GM21786 (cell line): Measurements from ENCODE around the gene HMOX1.

Experiments used
- ATAC-seq: cut with Tn5 transposase; IDR thresholded peaks from one replicate; pipeline ENCODE4 v1.9.1; 2021; ENCODE audit not compliant: unreplicated experiment

Gene HMOX1

DNA sequence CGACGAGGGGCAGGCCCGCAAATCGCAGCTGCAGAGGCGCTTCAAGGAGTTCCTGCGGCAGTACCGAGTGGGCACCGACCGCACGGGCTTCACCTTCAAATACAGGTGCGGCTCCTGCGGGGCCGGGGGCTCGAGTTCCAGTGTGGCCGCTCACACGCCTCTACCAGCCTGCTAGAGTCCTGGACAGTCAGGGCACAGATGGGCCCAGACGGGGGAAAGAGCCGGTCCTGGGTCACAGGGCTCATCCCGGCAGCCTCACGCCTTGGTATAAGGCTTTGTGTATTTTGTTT, 19.6 kb downstream of the HMOX1 start:
- peak; percentile 5 for ATAC-seq

DNA sequence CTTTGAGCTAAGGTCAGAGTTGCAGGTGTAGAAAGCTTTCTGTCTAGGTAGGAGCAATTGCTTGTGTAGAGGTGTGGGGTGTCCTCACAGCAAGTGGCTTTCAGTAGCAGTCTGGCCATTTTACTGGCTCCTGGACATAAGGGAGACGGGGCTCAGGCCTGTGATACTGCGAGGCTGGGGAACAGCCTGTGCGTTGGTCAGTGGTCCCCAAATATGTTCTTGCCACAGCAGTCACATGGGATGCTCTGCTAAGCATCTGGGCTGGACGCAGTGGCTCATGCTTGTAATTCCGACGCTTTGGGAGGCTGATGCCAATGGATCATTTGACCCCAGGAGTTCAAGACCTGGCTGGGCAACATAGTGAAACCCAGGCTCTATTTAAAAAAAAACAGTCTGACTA, 21.0 kb downstream of the HMOX1 start:
- no peak for ATAC-seq

DNA sequence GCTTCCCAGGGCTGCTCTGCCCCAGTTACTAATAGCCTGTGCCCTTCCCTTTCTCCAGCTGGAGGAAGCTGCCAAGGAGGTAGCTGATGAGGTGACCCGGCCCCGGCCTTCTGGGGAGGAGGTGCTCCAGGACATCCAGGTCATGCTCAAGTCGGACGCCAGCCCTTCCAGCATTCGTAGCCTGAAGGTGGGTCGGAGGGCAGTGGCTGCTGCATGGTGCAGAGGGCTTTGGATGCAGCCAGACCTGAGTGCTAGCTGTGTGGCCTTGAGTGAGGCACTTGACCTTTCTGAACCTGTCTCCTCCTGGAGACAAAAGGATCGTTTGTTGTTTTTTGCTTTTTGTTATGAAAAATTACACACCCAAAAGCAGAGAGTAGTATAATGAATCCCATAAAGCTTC, 22.5 kb downstream of the HMOX1 start:
- no peak for ATAC-seq

DNA sequence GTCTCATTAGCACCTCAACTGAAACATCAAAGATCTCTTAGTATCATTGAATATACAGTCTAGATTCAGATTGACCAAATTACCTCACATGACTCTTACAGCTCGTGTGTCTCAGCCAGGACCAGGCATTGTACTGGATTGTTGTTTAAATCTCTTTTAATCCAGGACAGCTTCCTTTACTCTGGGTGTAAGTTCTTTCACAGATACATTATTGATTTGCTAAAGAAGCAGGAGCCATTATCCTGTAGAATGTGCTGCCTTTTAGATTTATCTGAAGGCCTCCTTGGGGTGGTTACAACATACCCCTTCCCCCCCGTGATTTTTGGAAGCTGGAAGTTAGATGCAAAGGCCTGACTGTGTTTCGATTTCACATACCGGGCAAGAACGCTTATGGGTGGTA, 23.3 kb downstream of the HMOX1 start:
- ATAC-seq = no peak

DNA sequence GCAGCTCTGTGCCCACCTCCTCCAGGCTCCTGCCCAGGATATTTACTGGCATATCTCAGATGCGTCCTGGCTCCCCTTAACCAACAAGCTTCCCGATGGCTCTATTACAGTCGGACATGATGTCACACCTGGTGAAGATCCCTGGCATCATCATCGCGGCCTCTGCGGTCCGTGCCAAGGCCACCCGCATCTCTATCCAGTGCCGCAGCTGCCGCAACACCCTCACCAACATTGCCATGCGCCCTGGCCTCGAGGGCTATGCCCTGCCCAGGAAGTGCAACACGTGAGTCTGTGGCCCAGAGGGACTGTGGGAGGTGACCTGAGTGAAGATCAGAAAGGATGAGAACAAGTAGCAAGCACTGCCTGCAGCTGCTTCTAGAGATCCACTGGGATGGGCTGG, 25.5 kb downstream of the HMOX1 start:
- ATAC-seq = no peak

DNA sequence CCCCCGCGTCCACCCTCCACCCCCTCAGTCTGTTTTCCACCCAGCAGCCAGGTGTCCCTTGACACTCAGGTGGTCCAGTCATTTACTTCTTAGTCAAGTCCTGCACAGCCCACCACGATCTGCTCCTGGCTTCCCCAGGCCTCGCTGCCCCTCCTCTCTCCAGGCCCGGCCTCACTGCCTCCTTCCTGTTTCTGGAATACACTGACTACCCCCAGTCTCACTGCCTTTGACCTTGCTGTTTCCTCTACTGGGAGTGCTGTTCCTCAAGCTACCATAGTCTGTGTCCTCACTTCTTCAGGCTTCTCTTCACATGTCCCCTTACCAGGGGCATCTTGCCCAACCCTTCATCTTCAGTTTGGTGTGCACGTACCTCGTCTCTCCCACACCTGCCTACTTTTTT, 26.5 kb downstream of the HMOX1 start:
- ATAC-seq = no peak

DNA sequence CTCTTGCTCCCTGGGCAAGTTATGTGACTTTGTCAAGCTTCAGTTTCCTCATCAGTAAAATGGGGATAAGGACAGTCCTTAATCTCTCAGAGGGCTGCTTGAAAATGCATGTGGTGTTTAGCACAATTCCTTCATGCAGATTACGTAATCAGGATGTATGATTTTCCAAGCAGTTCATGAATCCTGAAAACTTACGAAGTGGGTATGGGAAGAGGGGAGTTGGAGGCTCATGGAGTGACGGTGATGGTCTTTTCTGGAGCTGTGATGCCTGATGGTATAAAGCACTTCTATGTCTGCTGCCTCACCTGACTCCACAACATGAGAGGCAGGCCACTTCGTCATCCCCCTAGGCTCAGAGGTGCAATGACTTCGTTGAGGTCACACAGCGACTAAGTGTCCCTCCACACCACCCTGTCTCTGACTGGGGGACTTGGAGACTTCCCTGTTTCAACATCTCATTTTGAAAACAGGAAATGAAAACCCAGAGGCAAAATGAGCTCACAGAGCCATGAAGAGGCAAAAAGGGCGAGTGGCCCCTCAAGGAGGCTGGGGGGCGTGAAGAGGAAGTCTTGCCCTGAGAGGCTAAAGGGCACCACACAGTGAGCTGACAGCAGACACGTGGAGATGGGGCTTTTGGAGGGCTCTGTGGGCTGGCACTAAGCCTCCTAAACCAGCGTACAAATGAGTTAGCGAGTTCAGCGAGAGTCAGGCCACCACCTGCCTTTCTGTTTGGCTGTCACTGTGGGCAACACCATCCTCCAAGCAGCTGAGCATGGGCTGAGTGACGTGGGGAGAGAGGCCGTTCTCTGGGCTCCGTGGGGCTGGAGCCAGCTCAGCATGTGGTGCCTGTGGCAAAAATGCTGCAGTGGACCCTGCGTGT, 29.1 kb downstream of the HMOX1 start:
- ATAC-seq = peak; percentile 74

DNA sequence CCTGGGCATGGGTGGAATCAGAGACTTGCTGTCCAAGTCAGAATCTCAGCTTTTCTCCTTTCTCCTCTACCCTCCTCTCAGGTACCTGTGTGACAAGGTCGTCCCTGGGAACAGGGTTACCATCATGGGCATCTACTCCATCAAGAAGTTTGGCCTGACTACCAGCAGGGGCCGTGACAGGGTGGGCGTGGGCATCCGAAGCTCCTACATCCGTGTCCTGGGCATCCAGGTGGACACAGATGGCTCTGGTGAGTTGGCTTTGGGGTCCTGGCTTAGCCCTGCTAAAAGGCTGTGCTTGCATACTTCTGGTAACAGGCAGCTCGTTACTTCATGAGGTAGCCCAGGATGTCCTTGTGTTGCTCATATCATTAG, 29.8 kb downstream of the HMOX1 start:
- no peak for ATAC-seq

DNA sequence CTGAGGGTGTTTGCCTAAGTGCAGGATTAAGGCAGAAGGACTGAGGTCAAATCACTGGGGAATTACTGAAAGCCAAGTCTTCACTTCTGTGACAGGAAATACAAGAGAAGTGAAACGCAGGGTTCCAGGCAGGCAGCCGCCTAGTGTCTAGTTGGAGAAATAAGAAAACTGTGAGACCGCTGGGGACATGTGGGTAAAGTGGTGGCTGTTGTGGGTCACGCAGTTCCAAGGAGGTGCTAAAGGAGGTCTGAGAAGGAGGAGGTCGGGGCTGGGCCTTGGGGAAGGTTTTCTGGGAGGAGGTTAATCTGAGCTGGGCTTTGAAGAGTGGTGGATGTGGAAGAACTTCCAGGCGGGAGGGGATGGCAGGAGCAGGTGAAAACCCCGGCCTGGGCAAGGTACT, 30.2 kb downstream of the HMOX1 start:
- no peak for ATAC-seq

DNA sequence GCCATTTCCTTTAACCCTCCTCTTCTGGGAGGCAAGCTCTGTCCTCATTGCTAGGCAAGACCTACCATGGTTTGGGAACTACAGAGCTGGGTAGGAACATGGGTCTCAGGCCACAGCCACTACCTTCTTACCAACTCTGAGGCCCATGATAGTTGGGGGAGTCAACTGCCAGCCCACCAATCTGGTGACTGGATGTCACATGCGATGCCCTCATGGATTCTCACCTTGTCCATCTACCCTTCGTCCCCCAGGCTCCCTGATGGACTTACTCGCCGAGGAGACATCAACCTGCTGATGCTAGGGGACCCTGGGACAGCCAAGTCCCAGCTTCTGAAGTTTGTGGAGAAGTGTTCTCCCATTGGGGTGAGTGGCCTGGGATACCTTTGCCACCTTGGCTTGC, 32.7 kb downstream of the HMOX1 start:
- ATAC-seq = no peak

DNA sequence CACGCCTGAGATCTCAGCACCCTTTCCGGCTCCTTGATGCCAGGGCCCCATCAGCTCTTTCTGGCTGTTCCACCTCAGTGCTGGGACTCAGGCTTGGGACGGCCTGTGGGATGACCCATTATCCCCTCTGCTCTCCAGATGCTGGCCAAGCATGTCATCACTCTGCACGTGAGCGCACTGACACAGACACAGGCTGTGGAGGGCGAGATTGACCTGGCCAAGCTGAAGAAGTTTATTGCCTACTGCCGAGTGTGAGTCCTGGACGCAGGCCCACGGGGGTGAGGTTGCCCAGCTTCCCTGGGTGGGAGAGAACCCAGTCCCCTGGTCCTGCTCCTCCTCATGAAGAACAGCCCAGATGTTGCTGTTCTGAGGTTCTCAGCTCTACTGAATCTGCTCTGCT, 36.7 kb downstream of the HMOX1 start:
- ATAC-seq = no peak

DNA sequence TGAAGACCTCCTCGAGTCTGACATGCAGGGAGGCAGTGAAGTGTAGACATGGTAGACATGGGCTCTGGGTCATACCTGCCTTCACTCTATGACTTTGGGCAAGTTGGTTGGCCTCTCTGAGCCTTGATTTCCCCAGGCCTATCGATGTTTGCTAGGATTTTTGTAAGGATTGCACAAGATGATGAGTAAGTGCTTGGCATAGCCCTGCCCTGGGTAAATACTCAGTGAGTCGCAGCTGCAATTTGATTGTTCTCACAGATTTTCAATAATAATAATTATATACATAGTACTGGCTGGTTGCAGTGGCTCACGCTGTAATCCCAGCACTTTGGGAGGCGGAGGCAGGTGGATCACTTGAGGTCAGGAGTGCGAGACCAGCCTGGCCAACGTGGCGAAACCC, 37.2 kb downstream of the HMOX1 start:
- no peak for ATAC-seq

DNA sequence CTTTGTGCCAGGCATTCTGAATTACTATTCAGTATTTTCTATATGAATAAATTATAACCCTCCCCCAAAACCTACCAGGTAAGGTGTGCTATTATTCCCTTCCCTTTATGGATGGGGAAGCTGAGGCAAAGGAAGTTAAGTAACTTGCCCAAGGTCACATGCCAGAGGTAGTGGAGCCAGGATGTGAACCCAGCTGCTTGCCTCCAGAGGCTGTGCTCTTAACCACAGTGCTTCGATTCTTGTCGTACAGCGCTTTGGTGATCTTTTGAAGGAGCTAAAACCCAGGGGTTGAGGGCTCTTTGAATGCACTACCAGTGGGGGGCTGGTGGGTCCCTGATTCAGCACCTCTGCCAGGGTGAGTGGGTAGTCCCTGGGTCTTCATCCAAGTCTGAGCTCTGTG, 37.8 kb downstream of the HMOX1 start:
- ATAC-seq = no peak

DNA sequence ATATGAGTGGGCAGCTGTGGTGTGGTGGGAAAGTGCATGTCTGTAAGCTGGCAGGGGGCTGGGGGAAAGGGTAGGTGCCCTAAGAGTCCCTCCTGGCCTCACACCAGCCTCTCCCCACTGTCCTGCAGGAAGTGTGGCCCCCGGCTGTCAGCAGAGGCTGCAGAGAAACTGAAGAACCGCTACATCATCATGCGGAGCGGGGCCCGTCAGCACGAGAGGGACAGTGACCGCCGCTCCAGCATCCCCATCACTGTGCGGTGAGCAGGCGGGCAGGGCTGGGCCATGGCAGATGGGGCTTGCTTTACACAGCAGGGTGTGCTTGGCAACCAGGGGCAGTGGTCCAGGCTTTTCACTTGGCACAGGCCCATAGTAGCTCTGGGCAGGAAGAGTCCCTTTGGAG, 38.9 kb downstream of the HMOX1 start:
- no peak for ATAC-seq

DNA sequence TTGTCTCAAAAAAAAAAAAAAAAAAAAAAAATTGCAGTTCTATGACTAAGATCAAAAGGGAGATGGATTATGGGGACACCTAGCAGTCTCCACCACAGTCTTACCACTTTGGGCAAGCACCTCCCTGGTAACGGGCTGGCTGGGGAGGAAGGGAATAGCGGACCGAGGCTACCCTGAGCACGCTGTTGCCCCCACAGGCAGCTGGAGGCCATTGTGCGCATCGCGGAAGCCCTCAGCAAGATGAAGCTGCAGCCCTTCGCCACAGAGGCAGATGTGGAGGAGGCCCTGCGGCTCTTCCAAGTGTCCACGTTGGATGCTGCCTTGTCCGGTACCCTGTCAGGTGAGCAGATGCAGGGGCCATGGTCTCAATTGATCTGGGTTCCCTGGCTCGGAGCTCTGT, 40.2 kb downstream of the HMOX1 start:
- ATAC-seq = no peak

DNA sequence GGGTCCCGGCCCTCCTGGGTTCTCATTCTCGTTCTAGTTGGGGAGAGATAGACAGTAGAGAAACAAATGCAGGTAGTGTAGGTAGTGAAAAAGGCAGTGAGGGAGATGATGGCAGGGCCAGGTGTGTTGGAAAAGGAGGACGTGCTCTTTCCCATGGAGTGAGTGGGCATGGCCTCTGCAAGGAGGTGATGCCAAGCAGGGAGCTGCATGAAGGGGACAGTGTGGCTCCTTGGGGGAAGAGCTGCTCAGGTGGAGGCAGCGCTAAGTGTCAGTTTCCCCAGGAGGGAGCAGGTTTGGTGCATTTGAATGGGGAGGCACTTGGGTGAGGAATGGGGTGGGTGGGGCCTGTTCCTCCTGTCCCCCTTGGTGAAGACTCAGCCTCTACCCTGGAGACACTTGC, 41.2 kb downstream of the HMOX1 start:
- ATAC-seq = no peak

DNA sequence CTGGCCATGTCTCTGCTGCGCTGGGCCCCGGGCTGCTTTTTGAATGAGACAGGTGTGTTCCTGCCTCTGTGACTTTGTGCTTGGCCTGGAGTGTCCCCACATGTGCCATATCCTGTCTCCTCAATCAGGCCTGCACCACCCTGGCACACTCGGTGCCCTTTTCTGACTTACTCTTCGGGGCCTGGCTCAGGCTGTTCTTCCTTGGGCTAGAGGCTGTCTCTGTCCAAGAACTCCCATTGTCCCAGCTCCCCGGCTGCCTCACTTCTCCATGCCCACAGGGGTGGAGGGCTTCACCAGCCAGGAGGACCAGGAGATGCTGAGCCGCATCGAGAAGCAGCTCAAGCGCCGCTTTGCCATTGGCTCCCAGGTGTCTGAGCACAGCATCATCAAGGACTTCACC, 42.0 kb downstream of the HMOX1 start:
- no peak for ATAC-seq

DNA sequence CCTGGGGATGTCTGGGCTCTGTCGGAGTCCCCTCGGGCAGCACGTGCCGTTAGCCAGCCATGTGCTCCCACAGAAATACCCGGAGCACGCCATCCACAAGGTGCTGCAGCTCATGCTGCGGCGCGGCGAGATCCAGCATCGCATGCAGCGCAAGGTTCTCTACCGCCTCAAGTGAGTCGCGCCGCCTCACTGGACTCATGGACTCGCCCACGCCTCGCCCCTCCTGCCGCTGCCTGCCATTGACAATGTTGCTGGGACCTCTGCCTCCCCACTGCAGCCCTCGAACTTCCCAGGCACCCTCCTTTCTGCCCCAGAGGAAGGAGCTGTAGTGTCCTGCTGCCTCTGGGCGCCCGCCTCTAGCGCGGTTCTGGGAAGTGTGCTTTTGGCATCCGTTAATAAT, 43.2 kb downstream of the HMOX1 start:
- ATAC-seq = no peak

DNA sequence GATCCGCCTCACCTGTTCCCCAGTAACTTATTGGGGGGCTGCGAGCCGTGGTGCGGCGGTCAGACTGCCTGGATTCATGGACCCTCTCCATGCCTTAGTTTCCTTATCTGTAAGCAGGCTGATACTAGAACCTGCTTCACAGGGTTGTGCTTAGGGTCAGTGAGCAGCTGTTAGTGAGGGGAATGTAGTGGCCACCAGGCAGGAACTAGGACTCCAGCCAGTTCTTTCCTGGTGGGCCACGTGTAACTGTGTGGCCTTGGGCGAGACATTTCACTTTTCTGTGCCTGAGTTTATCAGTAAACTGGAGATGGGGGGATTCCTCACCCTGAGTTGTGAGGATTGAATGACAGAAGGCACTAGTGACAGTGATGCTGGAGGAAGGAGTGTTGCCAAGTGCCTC, 43.9 kb downstream of the HMOX1 start:
- ATAC-seq = no peak

DNA sequence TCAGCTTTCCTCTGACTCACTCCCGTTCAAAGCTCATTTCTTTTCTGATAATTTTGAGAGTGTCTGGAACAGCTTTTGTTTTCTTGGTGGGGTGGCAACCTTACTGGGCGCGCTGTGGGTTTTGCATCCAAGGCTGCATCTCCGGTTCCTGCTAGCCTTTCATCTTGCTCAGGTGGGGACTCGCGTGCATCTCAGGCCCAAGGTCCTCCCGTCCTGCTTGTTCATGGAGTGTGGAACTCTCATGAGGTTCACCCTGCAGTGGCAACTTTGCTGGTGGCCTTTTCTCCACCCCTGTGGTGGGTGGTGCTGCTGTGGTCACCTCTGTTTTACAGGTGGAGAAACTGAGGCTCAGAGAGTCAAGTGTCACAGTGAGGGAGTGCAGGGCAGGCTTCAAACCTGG, 44.6 kb downstream of the HMOX1 start:
- ATAC-seq = no peak

DNA sequence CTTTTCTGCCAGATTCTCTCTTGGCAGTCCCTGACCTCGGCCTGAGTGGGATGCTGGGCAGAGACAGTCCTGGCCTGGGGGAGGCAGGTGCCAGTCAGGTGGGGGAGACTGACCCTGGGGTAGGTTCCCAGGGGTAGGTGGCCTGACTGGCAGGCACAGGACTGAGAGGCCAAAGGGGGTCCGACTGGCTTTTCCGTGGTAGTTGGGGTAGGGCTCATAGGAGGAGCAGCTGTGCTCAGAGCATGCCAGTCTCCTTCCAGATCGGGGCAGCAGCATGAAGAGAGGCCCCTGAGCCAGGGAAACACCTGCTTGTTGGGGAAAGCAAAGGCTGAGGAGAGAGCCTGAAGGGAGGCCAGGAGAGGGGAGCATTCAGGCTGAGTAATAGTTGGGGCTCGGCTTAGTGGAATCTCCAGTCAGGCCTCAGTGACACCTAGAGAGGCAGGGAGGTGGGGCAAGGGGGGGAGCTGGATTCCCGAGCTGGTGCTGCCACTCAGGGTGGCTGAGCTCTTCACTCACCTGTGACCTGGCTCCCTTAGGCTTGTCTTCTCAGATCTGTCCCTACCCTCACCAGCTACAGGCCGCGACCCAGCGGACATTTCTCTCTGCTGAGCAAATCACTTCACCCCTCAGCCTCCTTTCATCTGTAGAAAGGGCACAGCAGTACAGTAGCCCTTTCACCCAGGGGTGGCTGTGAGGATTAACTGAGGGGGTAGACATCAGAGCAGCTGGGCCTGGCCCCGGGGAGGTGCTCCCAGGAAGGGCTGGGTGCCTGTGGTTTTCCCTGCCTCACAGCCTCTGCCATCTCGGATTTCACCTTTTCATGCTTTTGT, 45.3 kb downstream of the HMOX1 start:
- no peak for ATAC-seq

DNA sequence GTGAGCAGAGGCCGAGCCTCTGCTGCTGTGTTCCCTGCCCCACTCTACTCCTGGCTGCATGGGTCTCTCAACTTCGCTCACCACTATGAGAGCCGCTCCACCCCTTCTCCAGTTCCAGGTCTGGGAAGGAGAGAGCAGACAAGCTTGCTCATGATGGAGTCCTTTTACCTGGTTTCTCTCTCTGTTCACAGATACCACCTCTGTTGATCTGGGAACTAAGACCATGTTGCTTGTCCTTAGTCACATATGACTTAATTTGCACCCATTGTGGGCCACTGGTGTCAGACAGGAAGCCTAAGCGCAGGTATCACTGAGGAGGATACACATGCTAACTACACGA, 45.9 kb downstream of the HMOX1 start:
- ATAC-seq = no peak

DNA sequence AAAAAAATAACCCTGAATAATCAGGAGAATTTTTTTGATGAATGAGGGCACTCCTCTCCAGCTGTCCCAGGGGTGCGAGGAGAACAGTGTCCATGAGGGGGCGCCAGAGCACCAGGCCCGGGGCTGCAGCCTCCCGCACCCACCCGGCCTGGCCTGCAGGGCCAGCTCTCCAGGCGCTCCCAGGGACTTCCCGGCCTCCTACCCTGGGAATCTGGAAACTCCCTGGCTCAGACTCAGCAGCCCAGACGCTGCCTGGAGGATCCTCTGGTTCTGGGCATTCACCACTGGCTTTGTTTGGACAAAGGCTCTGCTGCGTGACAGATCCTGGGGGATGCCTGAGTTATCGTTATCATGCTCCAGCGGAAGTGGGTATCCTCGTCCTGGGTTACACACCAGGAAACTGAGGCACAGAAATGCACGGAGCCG, 50.0 kb downstream of the HMOX1 start:
- no peak for ATAC-seq
